PC-9 (cell line): ENCODE results near the gene SLC43A1.

Experiments
- EZH2 ChIP-seq: fragments of 200-600 bp; sonication (generic); IDR thresholded peaks from 2 replicates; pipeline ENCODE4 v1.8.0; 2017; ENCODE audit warnings: antibody characterized with exemption, low read depth
- TF ChIP-seq, protein P1 (sequence below): fragments of 200-600 bp; sonication (generic); conservative IDR thresholded peaks from 2 replicates; pipeline ENCODE4 v1.6.1; 2017; ENCODE audit warnings: mixed run types, antibody characterized with exemption, mild to moderate bottlenecking, moderate library complexity

DNA sequence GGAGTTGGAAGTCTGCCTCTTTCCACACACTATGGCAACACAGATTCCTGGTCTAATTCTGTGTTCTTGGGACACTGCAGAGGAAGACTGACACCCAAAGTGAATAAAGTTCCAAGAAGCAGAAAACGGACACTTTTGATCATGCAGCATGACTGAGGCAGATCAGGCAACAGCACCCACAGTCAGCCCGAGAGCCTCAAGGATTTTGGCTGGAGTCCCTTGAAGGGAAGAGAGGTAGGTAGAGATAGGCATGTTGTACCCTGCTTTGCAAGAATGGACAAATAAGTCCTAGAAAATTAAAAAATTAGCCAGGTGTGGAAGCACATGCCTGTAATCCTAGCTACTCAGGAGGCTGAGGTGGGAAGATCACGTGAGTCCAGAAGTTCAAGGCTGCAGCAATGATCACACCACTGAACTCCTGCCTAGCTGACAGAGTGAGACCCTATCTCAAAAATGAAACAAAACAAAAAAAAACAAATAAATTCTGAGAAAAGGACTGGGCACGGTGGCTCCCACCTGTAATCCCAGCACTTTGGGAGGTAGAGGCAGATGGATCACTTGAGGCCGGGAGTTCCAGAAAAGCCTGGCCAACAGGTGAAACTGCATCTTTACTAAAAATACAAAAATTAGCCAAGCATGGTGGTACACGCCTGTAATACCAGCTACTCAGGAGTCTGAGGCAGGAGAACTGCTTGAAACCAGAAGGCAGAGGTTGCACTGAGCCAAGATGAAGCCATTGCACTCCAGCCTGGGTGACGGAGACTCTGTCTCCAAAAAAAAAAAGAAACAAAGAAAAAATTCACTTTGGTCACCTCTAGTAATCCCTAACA, 6.9 kb downstream of the SLC43A1 start:
- TF ChIP-seq, protein P1, sequence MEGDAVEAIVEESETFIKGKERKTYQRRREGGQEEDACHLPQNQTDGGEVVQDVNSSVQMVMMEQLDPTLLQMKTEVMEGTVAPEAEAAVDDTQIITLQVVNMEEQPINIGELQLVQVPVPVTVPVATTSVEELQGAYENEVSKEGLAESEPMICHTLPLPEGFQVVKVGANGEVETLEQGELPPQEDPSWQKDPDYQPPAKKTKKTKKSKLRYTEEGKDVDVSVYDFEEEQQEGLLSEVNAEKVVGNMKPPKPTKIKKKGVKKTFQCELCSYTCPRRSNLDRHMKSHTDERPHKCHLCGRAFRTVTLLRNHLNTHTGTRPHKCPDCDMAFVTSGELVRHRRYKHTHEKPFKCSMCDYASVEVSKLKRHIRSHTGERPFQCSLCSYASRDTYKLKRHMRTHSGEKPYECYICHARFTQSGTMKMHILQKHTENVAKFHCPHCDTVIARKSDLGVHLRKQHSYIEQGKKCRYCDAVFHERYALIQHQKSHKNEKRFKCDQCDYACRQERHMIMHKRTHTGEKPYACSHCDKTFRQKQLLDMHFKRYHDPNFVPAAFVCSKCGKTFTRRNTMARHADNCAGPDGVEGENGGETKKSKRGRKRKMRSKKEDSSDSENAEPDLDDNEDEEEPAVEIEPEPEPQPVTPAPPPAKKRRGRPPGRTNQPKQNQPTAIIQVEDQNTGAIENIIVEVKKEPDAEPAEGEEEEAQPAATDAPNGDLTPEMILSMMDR: no peak
- TF ChIP-seq EZH2: no peak
